Measurements from ENCODE around the gene ZFYVE19. TPM values are rescaled to one million over a fixed set of nuclear protein-coding genes. Genes with fewer than 3 reads are reported as not detected.
A peak's percentile ranks its signal among the peaks of the same experiment; 100 is the strongest.

ZFYVE19 gene
- total and polyA plus RNA-seq, 2 of the 13 experiments (the other 11 are each of a cell fraction or from before 2014, with no cell fraction given), result 23.3 to 44.0 TPM

- TF ChIP-seq, protein P1, sequence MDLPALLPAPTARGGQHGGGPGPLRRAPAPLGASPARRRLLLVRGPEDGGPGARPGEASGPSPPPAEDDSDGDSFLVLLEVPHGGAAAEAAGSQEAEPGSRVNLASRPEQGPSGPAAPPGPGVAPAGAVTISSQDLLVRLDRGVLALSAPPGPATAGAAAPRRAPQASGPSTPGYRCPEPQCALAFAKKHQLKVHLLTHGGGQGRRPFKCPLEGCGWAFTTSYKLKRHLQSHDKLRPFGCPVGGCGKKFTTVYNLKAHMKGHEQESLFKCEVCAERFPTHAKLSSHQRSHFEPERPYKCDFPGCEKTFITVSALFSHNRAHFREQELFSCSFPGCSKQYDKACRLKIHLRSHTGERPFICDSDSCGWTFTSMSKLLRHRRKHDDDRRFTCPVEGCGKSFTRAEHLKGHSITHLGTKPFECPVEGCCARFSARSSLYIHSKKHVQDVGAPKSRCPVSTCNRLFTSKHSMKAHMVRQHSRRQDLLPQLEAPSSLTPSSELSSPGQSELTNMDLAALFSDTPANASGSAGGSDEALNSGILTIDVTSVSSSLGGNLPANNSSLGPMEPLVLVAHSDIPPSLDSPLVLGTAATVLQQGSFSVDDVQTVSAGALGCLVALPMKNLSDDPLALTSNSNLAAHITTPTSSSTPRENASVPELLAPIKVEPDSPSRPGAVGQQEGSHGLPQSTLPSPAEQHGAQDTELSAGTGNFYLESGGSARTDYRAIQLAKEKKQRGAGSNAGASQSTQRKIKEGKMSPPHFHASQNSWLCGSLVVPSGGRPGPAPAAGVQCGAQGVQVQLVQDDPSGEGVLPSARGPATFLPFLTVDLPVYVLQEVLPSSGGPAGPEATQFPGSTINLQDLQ (CRISPR knock-in tag; IDR thresholded peaks at IDR 0.05), result no peak
- TF ChIP-seq ZNF839 (CRISPR knock-in tag; IDR thresholded peaks at IDR 0.05; ENCODE audit: borderline replicate concordance) (no peak), ZUFSP (CRISPR knock-in tag; IDR thresholded peaks at IDR 0.05; ENCODE audit: borderline replicate concordance) (no peak), PCBP2 (optimal IDR thresholded peaks at IDR 0.05; ENCODE audit: low read depth, low read length, poor library complexity, severe bottlenecking) (no peak), ZNF776 (CRISPR knock-in tag; IDR thresholded peaks at IDR 0.05) (no peak), ZFAT (CRISPR knock-in tag; conservative IDR thresholded peaks at IDR 0.05) (no peak), ZNF609 (CRISPR knock-in tag; IDR thresholded peaks at IDR 0.05; ENCODE audit: borderline replicate concordance) (no peak), FOSL1 (CRISPR knock-in tag; IDR thresholded peaks at IDR 0.05; ENCODE audit: borderline replicate concordance) (peak; percentile 79), DPF2 (CRISPR knock-in tag; IDR thresholded peaks at IDR 0.05; ENCODE audit: borderline replicate concordance, low read depth) (0 out of 2 replicates have a peak, but pooled peaks have one; percentile 17), ZNF180 (CRISPR knock-in tag; IDR thresholded peaks at IDR 0.05; ENCODE audit: borderline replicate concordance, low read depth) (no peak), ZBTB43 (CRISPR knock-in tag; conservative IDR thresholded peaks at IDR 0.05) (no peak), SP1 (IDR thresholded peaks at IDR 0.05) (no peak), SP1 (CRISPR knock-in tag; IDR thresholded peaks at IDR 0.05) (no peak), ZSCAN12 (CRISPR knock-in tag; IDR thresholded peaks at IDR 0.05) (no peak), YEATS4 (CRISPR knock-in tag; IDR thresholded peaks at IDR 0.05; ENCODE audit: borderline replicate concordance) (no peak)
- TF ChIP-seq, protein P2, sequence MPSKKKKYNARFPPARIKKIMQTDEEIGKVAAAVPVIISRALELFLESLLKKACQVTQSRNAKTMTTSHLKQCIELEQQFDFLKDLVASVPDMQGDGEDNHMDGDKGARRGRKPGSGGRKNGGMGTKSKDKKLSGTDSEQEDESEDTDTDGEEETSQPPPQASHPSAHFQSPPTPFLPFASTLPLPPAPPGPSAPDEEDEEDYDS (CRISPR knock-in tag; IDR thresholded peaks at IDR 0.05), result no peak
Measured at GRCh38 chr15:40845511-40846284, 38.8 kb downstream of the ZFYVE19 start (continued).

Data from HepG2 (cell line).